IgD-negative memory B cell (primary cell): ENCODE data around the gene TMBIM4. TPM values are rescaled to one million over a fixed set of nuclear protein-coding genes. Genes with fewer than 3 reads are reported as not detected.
A peak's percentile ranks its signal among the peaks of the same experiment; 100 is the strongest.
"Not testable (repeated sequence)": the region's sequence is repeated elsewhere in the genome, so short reads cannot be mapped to it uniquely, and the experiment has no call there.

Source experiments
- H3K27ac Mint-ChIP-seq, 3 donors: one replicate each; pipeline ENCODE4 v1.8.0; 2020 to 2022; ENCODE audit warnings: mild to moderate bottlenecking in 3 of 3, mixed read lengths in 3 of 3, moderate library complexity in 1 of 3
- H3K27me3 Mint-ChIP-seq: one replicate; pipeline ENCODE4 v1.8.0; 2021; ENCODE audit warnings: mixed read lengths
- H3K36me3 Mint-ChIP-seq: one replicate; pipeline ENCODE4 v1.8.0; 2020; ENCODE audit warnings: mild to moderate bottlenecking, mixed read lengths
- H3K4me1 Mint-ChIP-seq, 3 donors: one replicate each; pipeline ENCODE4 v1.8.0; 2020 to 2022; ENCODE audit warnings: mixed read lengths in 3 of 3, mild to moderate bottlenecking in 1 of 3
- H3K4me3 Mint-ChIP-seq, 4 donors: one replicate each; pipeline ENCODE4 v1.8.0; 2020 to 2022; ENCODE audit warnings: mild to moderate bottlenecking in 4 of 4, mixed read lengths in 4 of 4, moderate library complexity in 3 of 4
- H3K9me3 Mint-ChIP-seq, 3 donors: one replicate each; pipeline ENCODE4 v1.8.0; 2020 to 2021; ENCODE audit warnings: mixed read lengths in 3 of 3, mild to moderate bottlenecking in 1 of 3
- polyA plus RNA-seq: library from polyadenylated mRNA; unstranded; fragments of 300-500 nt; fragmentation: Illumina TruSeq; gene quantifications from one replicate; pipeline ENCODE4 v1.2.3, GENCODE V29; 2021

Gene TMBIM4
- polyA plus RNA-seq, 1 donor from 2014 or later = 324 TPM

GRCh38 chr12:66190519-66191370 is 20.9 kb upstream of the TMBIM4 start:
- Mint-ChIP-seq H3K4me1 (peaks cover 0 to 12% (median 6%) of the 10 kb centered on the region in 3 donors), H3K27me3 (peaks cover 63% of the 10 kb centered on the region), H3K9me3 (peaks cover 0 to 3% (median 0%) of the 10 kb centered on the region in 3 donors), H3K4me3 (no peak overlapping the region), H3K27ac (peak overlapping the region in 1 of 3 donors; percentile 42), H3K36me3 (peaks cover 2% of the 10 kb centered on the region)

GRCh38 chr12:66189889-66190288 is 20.1 kb upstream of the TMBIM4 start:
- Mint-ChIP-seq H3K9me3 (peaks cover 0 to 3% (median under 1%) of the 10 kb centered on the region in 3 donors), H3K36me3 (peaks cover 2% of the 10 kb centered on the region), H3K4me3 (peak overlapping the region in 2 of 4 donors; percentile 68 to 72), H3K27ac (no peak overlapping the region), H3K27me3 (peaks cover 59% of the 10 kb centered on the region), H3K4me1 (peaks cover 0 to 12% (median 5%) of the 10 kb centered on the region in 3 donors)

GRCh38 chr12:66189486-66189843 is 19.7 kb upstream of the TMBIM4 start:
- peaks cover 4 to 8% (median 4%) of the 10 kb centered on the region in 3 donors for H3K9me3 Mint-ChIP-seq
- peak overlapping the region in 3 of 4 donors; percentile 68 to 72 (median 72) for H3K4me3 Mint-ChIP-seq
- H3K27ac Mint-ChIP-seq = no peak overlapping the region
- H3K4me1 Mint-ChIP-seq = peaks cover 0 to 12% (median 8%) of the 10 kb centered on the region in 3 donors
- H3K27me3 Mint-ChIP-seq = peaks cover 61% of the 10 kb centered on the region
- H3K36me3 Mint-ChIP-seq = no peaks in the 10 kb centered on the region

- Mint-ChIP-seq H3K4me1 (peaks cover 0 to 12% (median 8%) of the 10 kb centered on the region in 3 donors), H3K27me3 (peaks cover 60% of the 10 kb centered on the region)
Measured at GRCh38 chr12:66188584-66189485, 19.0 kb upstream of the TMBIM4 start, which contains the start of gene IRAK3. TSS of gene IRAK3 (plus strand) at chr12:66189214. CDS start at chr12:66189300, 86 bp downstream.

GRCh38 chr12:66187821-66188220 is 18.0 kb upstream of the TMBIM4 start:
- H3K36me3 Mint-ChIP-seq = no peaks in the 10 kb centered on the region
- peaks cover 55% of the 10 kb centered on the region for H3K27me3 Mint-ChIP-seq
- H3K27ac Mint-ChIP-seq = peak overlapping the region in 1 of 3 donors; percentile 7
- peaks cover 0 to 12% (median 8%) of the 10 kb centered on the region in 3 donors for H3K4me1 Mint-ChIP-seq
- H3K4me3 Mint-ChIP-seq = peak overlapping the region in 2 of 4 donors; percentile 25 to 41
- H3K9me3 Mint-ChIP-seq = peaks cover 4 to 10% (median 6%) of the 10 kb centered on the region in 3 donors

More at GRCh38 chr12:66188584-66189485, 19.0 kb upstream of the TMBIM4 start, which contains the start of gene IRAK3:
- Mint-ChIP-seq H3K27ac (peak within 1 kb of the TSS in 1 of 3 donors; percentile 76), H3K9me3 (peaks cover 4 to 10% (median 6%) of the 10 kb centered on the region in 3 donors), H3K36me3 (no peaks in the 10 kb centered on the region), H3K4me3 (peak within 1 kb of the TSS; percentile 25 to 84 (median 70))

- H3K27me3 Mint-ChIP-seq = peaks cover 53% of the 10 kb centered on the region
- H3K36me3 Mint-ChIP-seq = no peaks in the 10 kb centered on the region
- H3K9me3 Mint-ChIP-seq = peaks cover 4 to 10% (median 6%) of the 10 kb centered on the region in 3 donors
- peaks cover 0 to 12% (median 8%) of the 10 kb centered on the region in 3 donors for H3K4me1 Mint-ChIP-seq
- peak overlapping the region in 1 of 4 donors; percentile 61 for H3K4me3 Mint-ChIP-seq
- peak overlapping the region in 1 of 3 donors; percentile 34 for H3K27ac Mint-ChIP-seq
Measured at GRCh38 chr12:66187036-66187435, 17.2 kb upstream of the TMBIM4 start.

GRCh38 chr12:66184822-66185221 is 15.0 kb upstream of the TMBIM4 start:
- H3K9me3 Mint-ChIP-seq, H3K4me3 Mint-ChIP-seq, H3K36me3 Mint-ChIP-seq: not testable (repeated sequence)
- H3K27me3 Mint-ChIP-seq = peaks cover 39% of the 10 kb centered on the region
- peaks cover 0 to 10% (median 8%) of the 10 kb centered on the region in 3 donors for H3K4me1 Mint-ChIP-seq
- H3K27ac Mint-ChIP-seq = peak overlapping the region in 2 of 3 donors; percentile 12 to 14

- Mint-ChIP-seq H3K27me3 (peaks cover 29% of the 10 kb centered on the region), H3K4me3 (no peak overlapping the region), H3K9me3 (peaks cover 4 to 10% (median 6%) of the 10 kb centered on the region in 3 donors), H3K36me3 (no peaks in the 10 kb centered on the region), H3K4me1 (peaks cover 0 to 6% (median 4%) of the 10 kb centered on the region in 3 donors), H3K27ac (no peak overlapping the region)
Measured at GRCh38 chr12:66182956-66183355, 13.2 kb upstream of the TMBIM4 start.

- no peak overlapping the region for H3K27ac Mint-ChIP-seq
- H3K4me1 Mint-ChIP-seq = peaks cover 0 to 3% (median 0%) of the 10 kb centered on the region in 3 donors
- no peaks in the 10 kb centered on the region for H3K9me3 Mint-ChIP-seq
- H3K36me3 Mint-ChIP-seq = no peaks in the 10 kb centered on the region
- no peak overlapping the region for H3K4me3 Mint-ChIP-seq
- H3K27me3 Mint-ChIP-seq = peaks cover 3% of the 10 kb centered on the region
Measured at GRCh38 chr12:66176105-66176900, 6.5 kb upstream of the TMBIM4 start.

GRCh38 chr12:66174391-66175325 is 4.9 kb upstream of the TMBIM4 start:
- H3K4me1 Mint-ChIP-seq, H3K36me3 Mint-ChIP-seq, H3K9me3 Mint-ChIP-seq, H3K27ac Mint-ChIP-seq, H3K4me3 Mint-ChIP-seq, H3K27me3 Mint-ChIP-seq: not testable (repeated sequence)

GRCh38 chr12:66170606-66171005 is 810 bp upstream of the TMBIM4 start:
- H3K27me3 Mint-ChIP-seq = peaks cover 2% of the 10 kb centered on the region
- H3K4me1 Mint-ChIP-seq = peaks cover 23 to 28% (median 24%) of the 10 kb centered on the region in 3 donors
- H3K27ac Mint-ChIP-seq = peak overlapping the region; percentile 89 to 100 (median 99)
- H3K9me3 Mint-ChIP-seq = no peaks in the 10 kb centered on the region
- peaks cover 9% of the 10 kb centered on the region for H3K36me3 Mint-ChIP-seq
- H3K4me3 Mint-ChIP-seq = peak overlapping the region; percentile 90 to 98 (median 98)

GRCh38 chr12:66168410-66168809 is 1.4 kb downstream of the TMBIM4 start:
- no peaks in the 10 kb centered on the region for H3K27me3 Mint-ChIP-seq
- peaks cover 13% of the 10 kb centered on the region for H3K36me3 Mint-ChIP-seq
- H3K27ac Mint-ChIP-seq = peak overlapping the region; percentile 69 to 100 (median 99)
- peaks cover 31 to 46% (median 40%) of the 10 kb centered on the region in 3 donors for H3K4me1 Mint-ChIP-seq
- no peaks in the 10 kb centered on the region for H3K9me3 Mint-ChIP-seq
- H3K4me3 Mint-ChIP-seq = peak overlapping the region; percentile 62 to 98 (median 82)

- Mint-ChIP-seq H3K36me3 (peaks cover 13% of the 10 kb centered on the region), H3K27ac (no peak overlapping the region), H3K4me1 (peaks cover 44 to 59% (median 47%) of the 10 kb centered on the region in 3 donors), H3K9me3 (no peaks in the 10 kb centered on the region), H3K27me3 (no peaks in the 10 kb centered on the region), H3K4me3 (peak overlapping the region in 1 of 4 donors; percentile 62)
Measured at GRCh38 chr12:66166561-66166960, 3.2 kb downstream of the TMBIM4 start.
